DOHH2 (cell line): Measurements from ENCODE around the gene MYO1C.

Experiments used
- H3F3A ChIP-seq: fragments of 200-600 bp; sonication (generic), shearing (Covaris generic); 2 replicates; pipeline ENCODE4 v1.6.0; 2016; ENCODE audit warnings: antibody characterized with exemption, mild to moderate bottlenecking; ENCODE audit not compliant: control insufficient read depth, insufficient read depth
- H3K27ac ChIP-seq: fragments of 200-600 bp; sonication (generic); 2 replicates; pipeline ENCODE4 v1.5.1; 2014; ENCODE audit warnings: low read depth, mild to moderate bottlenecking, low read length, moderate library complexity
- H3K27me3 ChIP-seq: fragments of 200-600 bp; sonication (generic); 2 replicates; pipeline ENCODE4 v1.6.1; 2014; ENCODE audit warnings: mild to moderate bottlenecking, low read length, mixed read lengths; ENCODE audit not compliant: control insufficient read depth
- H3K36me3 ChIP-seq: fragments of 200-600 bp; sonication (generic); 2 replicates; pipeline ENCODE4 v1.6.1; 2014; ENCODE audit warnings: mild to moderate bottlenecking, low read length, moderate library complexity, mixed read lengths; ENCODE audit not compliant: control insufficient read depth
- H3K4me1 ChIP-seq: fragments of 200-600 bp; sonication (generic); 2 replicates; pipeline ENCODE4 v1.6.1; 2014; ENCODE audit warnings: mild to moderate bottlenecking, low read length, mixed read lengths; ENCODE audit not compliant: control insufficient read depth
- H3K4me2 ChIP-seq: fragments of 200-600 bp; sonication (generic); 2 replicates; pipeline ENCODE4 v1.6.0; 2014; ENCODE audit warnings: mild to moderate bottlenecking, low read length, moderate library complexity
- H3K4me3 ChIP-seq: fragments of 200-600 bp; sonication (generic); 2 replicates; pipeline ENCODE4 v1.5.1; 2014; ENCODE audit warnings: mild to moderate bottlenecking, low read length, mixed read lengths
- H3K79me2 ChIP-seq: fragments of 200-600 bp; sonication (generic); 2 replicates; pipeline ENCODE4 v1.6.1; 2014; ENCODE audit warnings: mild to moderate bottlenecking, low read length, mixed read lengths; ENCODE audit not compliant: control insufficient read depth
- H3K9me2 ChIP-seq: fragments of 200-600 bp; sonication (generic); replicated peaks from 2 replicates; pipeline ENCODE4 v1.6.1; 2014; ENCODE audit warnings: mild to moderate bottlenecking, low read length, mixed read lengths; ENCODE audit not compliant: control insufficient read depth
- H3K9me3 ChIP-seq: fragments of 200-600 bp; sonication (generic); 2 replicates; pipeline ENCODE4 v1.6.1; 2014; ENCODE audit warnings: antibody characterized with exemption, low read length, mixed read lengths; ENCODE audit not compliant: control insufficient read depth, insufficient read depth
- H4K20me1 ChIP-seq: fragments of 200-600 bp; sonication (generic); 2 replicates; pipeline ENCODE4 v1.6.0; 2014; ENCODE audit warnings: low read depth, mild to moderate bottlenecking, antibody characterized with exemption, low read length, moderate library complexity; ENCODE audit not compliant: control insufficient read depth, insufficient read depth
- EZH2phosphoT487 ChIP-seq: fragments of 200-600 bp; sonication (generic); IDR thresholded peaks from 2 replicates; pipeline ENCODE4 v1.6.1; 2017; ENCODE audit warnings: borderline replicate concordance, mild to moderate bottlenecking, antibody characterized with exemption, low read length, moderate library complexity, mixed read lengths
- TF ChIP-seq, protein P1 (sequence below): fragments of 200-600 bp; sonication (generic); IDR thresholded peaks from one replicate; pipeline ENCODE4 v1.5.1; 2014; ENCODE audit warnings: antibody characterized with exemption, mild to moderate bottlenecking, low read depth, low read length; ENCODE audit not compliant: poor library complexity, severe bottlenecking

MYO1C gene

DNA sequence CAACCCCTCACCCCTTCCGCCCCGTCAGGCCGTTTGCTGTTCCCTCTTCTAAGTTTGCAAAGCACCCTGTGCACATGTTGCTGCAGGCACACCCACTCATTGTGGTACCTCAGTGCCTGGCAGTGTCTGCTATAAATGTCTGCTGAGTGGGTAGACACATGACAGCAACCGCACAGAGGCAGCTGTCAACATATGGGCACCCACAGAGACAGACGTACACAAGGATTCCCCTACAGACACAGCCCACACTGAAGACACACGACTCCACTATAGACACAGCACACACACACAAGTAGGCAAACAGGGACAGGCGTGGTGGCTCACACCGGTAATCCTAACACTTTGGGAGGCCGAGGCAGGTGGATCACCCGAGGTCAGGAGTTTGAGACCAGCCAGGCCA lies 18.6 kb downstream of the MYO1C start:
- Histone ChIP-seq H3K9me2 (no peaks in the 10 kb centered on the region), H4K20me1 (no peaks in the 10 kb centered on the region), H3K4me3 (no peak overlapping the region), H3K36me3 (peaks cover 11% of the 10 kb centered on the region; the same call in 1 of the 2 replicates), H3K79me2 (no peaks in the 10 kb centered on the region), H3K4me2 (no peak overlapping the region), H3K27me3 (no peaks in the 10 kb centered on the region), H3K9me3 (no peaks in the 10 kb centered on the region), H3K27ac (no peak overlapping the region), H3F3A (no peaks in the 10 kb centered on the region; the same call in 1 of the 2 replicates), H3K4me1 (peaks cover 9% of the 10 kb centered on the region)
- TF ChIP-seq, protein P1, sequence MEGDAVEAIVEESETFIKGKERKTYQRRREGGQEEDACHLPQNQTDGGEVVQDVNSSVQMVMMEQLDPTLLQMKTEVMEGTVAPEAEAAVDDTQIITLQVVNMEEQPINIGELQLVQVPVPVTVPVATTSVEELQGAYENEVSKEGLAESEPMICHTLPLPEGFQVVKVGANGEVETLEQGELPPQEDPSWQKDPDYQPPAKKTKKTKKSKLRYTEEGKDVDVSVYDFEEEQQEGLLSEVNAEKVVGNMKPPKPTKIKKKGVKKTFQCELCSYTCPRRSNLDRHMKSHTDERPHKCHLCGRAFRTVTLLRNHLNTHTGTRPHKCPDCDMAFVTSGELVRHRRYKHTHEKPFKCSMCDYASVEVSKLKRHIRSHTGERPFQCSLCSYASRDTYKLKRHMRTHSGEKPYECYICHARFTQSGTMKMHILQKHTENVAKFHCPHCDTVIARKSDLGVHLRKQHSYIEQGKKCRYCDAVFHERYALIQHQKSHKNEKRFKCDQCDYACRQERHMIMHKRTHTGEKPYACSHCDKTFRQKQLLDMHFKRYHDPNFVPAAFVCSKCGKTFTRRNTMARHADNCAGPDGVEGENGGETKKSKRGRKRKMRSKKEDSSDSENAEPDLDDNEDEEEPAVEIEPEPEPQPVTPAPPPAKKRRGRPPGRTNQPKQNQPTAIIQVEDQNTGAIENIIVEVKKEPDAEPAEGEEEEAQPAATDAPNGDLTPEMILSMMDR: no peak
- no peak for TF ChIP-seq EZH2phosphoT487

DNA sequence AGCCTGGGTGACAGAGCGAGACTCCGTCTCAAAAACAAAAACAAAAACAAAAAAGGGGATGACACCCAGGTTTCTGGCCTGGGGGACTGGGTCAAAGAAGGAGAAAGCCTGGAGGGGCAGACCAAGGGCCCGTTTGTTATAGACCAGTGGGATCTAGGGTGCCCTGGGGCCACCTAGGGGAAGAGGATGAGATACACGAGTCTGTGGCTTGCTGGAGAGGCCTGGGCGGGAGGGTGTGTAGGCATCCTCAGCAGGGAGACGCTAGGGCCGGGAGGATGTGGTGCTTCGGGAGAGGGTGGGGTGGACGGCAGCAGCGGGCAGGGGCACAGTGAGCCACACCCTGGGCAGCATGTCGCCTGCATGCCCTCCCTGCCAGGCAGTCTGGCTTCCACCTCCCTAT lies 19.3 kb downstream of the MYO1C start:
- Histone ChIP-seq H3K4me2 (no peak overlapping the region), H3K27ac (no peak overlapping the region), H3K79me2 (no peaks in the 10 kb centered on the region), H3F3A (no peaks in the 10 kb centered on the region; the same call in 1 of the 2 replicates), H3K9me3 (no peaks in the 10 kb centered on the region), H3K4me3 (no peak overlapping the region), H4K20me1 (no peaks in the 10 kb centered on the region), H3K4me1 (peaks cover 9% of the 10 kb centered on the region), H3K36me3 (peaks cover 13% of the 10 kb centered on the region), H3K27me3 (no peaks in the 10 kb centered on the region), H3K9me2 (no peaks in the 10 kb centered on the region)
- no peak for TF ChIP-seq EZH2phosphoT487
- TF ChIP-seq, protein P1: no peak

DNA sequence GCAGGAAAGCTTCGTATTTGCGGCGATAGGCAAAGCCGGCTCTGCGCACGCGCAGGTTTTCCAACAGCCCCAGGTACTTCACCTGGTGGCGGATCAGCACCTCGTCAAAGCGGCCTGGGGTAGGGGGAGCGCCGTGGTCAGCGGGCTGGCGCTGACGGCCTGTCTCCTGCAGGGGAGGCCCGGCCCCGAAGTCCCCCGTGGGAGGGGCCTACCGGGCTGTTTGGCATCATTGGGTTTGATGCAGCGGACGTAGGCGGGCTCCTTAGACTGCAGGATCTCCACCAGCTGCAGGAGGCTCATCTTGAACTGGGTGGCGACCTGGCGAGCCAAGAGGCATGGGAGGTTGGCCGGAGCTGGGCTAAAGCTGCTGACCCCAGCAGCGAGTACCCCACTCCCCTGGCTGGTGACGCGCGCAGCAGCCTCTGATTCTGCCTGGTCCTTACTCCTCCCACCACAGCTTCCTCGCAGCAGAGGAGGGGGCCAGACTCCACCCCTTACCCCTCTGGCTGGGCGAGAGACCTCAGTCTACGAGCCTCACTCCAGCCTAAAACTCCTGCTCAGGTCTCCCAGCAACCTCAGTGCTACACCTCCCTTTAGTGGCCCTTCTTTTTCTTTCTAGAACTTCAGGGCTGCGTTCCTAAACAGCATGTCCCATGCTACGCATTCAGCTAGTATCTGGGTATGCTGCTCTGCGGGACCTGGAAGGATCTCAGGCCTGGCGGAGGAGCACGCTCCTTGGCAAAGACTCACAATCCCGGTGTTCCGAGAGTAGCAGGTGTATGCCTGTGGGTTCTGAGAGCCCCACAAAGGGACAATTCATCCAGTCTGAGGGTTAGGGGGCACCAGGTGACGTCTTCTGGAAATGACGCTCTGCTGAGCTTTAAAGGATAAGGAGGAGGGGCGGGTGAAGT lies 20.3 kb downstream of the MYO1C start:
- no peak overlapping the region for H3K4me2 ChIP-seq
- TF ChIP-seq, protein P1: no peak
- TF ChIP-seq EZH2phosphoT487: no peak
- no peaks in the 10 kb centered on the region for H3K27me3 ChIP-seq
- peaks cover 9% of the 10 kb centered on the region for H3K4me1 ChIP-seq
- no peaks in the 10 kb centered on the region for H3K9me2 ChIP-seq
- no peak overlapping the region for H3K4me3 ChIP-seq
- no peaks in the 10 kb centered on the region for H4K20me1 ChIP-seq
- no peak overlapping the region for H3K27ac ChIP-seq
- no peaks in the 10 kb centered on the region for H3K79me2 ChIP-seq
- peaks cover 12% of the 10 kb centered on the region for H3K36me3 ChIP-seq
- H3F3A ChIP-seq: no peaks in the 10 kb centered on the region; the same call in 1 of the 2 replicates
- H3K9me3 ChIP-seq: no peaks in the 10 kb centered on the region
